Measurements from ENCODE around the gene AQP12B.

The AQP12B gene

GRCh38 chr2:240721596-240722180 lies 39.0 kb upstream of the AQP12B start:
- ATAC-seq: no peak
- H3K4me3 Mint-ChIP-seq: no peak overlapping the region
- no peak overlapping the region for H3K27ac Mint-ChIP-seq
- no peaks in the 10 kb centered on the region for H3K9me3 Mint-ChIP-seq
- no peaks in the 10 kb centered on the region for H3K27me3 Mint-ChIP-seq
- no peaks in the 10 kb centered on the region for H3K4me1 Mint-ChIP-seq
- DNase-seq: no peak

- no peaks in the 10 kb centered on the region for H3K27me3 Mint-ChIP-seq
- H3K4me1 Mint-ChIP-seq: no peaks in the 10 kb centered on the region
- no peak overlapping the region for H3K27ac Mint-ChIP-seq
- DNase-seq (no peak), ATAC-seq (no peak)
- H3K9me3 Mint-ChIP-seq: no peaks in the 10 kb centered on the region
- H3K4me3 Mint-ChIP-seq: no peak overlapping the region
These were observed 38.3 kb upstream of the AQP12B start for GRCh38 chr2:240720686-240721595.

- Mint-ChIP-seq H3K27me3 (no peaks in the 10 kb centered on the region), H3K4me1 (no peaks in the 10 kb centered on the region), H3K4me3 (no peak overlapping the region), H3K9me3 (no peaks in the 10 kb centered on the region), H3K27ac (no peak overlapping the region)
- DNase-seq (no peak), ATAC-seq (no peak)
These were observed 37.2 kb upstream of the AQP12B start for GRCh38 chr2:240719676-240720545.

- DNase-seq: no peak
- no peak overlapping the region for H3K4me3 Mint-ChIP-seq
- H3K4me1 Mint-ChIP-seq: no peaks in the 10 kb centered on the region
- no peak overlapping the region for H3K27ac Mint-ChIP-seq
- no peak for ATAC-seq
- H3K27me3 Mint-ChIP-seq: no peaks in the 10 kb centered on the region
- no peaks in the 10 kb centered on the region for H3K9me3 Mint-ChIP-seq
These were observed 36.3 kb upstream of the AQP12B start for GRCh38 chr2:240718896-240719490.

- ATAC-seq (no peak), DNase-seq (no peak)
- Mint-ChIP-seq H3K27ac (no peak overlapping the region), H3K4me1 (no peaks in the 10 kb centered on the region), H3K9me3 (no peaks in the 10 kb centered on the region), H3K4me3 (no peak overlapping the region), H3K27me3 (no peaks in the 10 kb centered on the region)
These were observed 35.2 kb upstream of the AQP12B start for GRCh38 chr2:240717681-240718581.

GRCh38 chr2:240717181-240717641 lies 34.5 kb upstream of the AQP12B start:
- Mint-ChIP-seq H3K27ac (no peak overlapping the region), H3K9me3 (no peaks in the 10 kb centered on the region), H3K27me3 (no peaks in the 10 kb centered on the region), H3K4me3 (no peak overlapping the region), H3K4me1 (no peaks in the 10 kb centered on the region)
- no peak for DNase-seq
- no peak for ATAC-seq

GRCh38 chr2:240716130-240716798 lies 33.6 kb upstream of the AQP12B start:
- ATAC-seq: no peak
- no peak for DNase-seq
- H3K4me1 Mint-ChIP-seq: no peaks in the 10 kb centered on the region
- no peak overlapping the region for H3K4me3 Mint-ChIP-seq
- no peaks in the 10 kb centered on the region for H3K27me3 Mint-ChIP-seq
- no peaks in the 10 kb centered on the region for H3K9me3 Mint-ChIP-seq
- peak overlapping the region in 1 of 2 donors; percentile 38 for H3K27ac Mint-ChIP-seq

GRCh38 chr2:240714747-240715725 lies 32.4 kb upstream of the AQP12B start:
- no peaks in the 10 kb centered on the region for H3K27me3 Mint-ChIP-seq
- DNase-seq (no peak), ATAC-seq (no peak)
- no peaks in the 10 kb centered on the region for H3K4me1 Mint-ChIP-seq
- H3K9me3 Mint-ChIP-seq: no peaks in the 10 kb centered on the region
- H3K4me3 Mint-ChIP-seq: no peak overlapping the region
- no peak overlapping the region for H3K27ac Mint-ChIP-seq

GRCh38 chr2:240713928-240714746 lies 31.5 kb upstream of the AQP12B start:
- H3K27me3 Mint-ChIP-seq: no peaks in the 10 kb centered on the region
- no peaks in the 10 kb centered on the region for H3K4me1 Mint-ChIP-seq
- no peak overlapping the region for H3K4me3 Mint-ChIP-seq
- ATAC-seq (peak; percentile 17), DNase-seq (no peak)
- H3K27ac Mint-ChIP-seq: peak overlapping the region in 1 of 2 donors; percentile 79
- no peaks in the 10 kb centered on the region for H3K9me3 Mint-ChIP-seq

GRCh38 chr2:240713071-240713927 lies 30.6 kb upstream of the AQP12B start:
- ATAC-seq: peak; percentile 28
- H3K4me3 Mint-ChIP-seq: no peak overlapping the region
- DNase-seq: no peak
- no peaks in the 10 kb centered on the region for H3K9me3 Mint-ChIP-seq
- no peaks in the 10 kb centered on the region for H3K4me1 Mint-ChIP-seq
- H3K27ac Mint-ChIP-seq: peak overlapping the region in 1 of 2 donors; percentile 79
- peaks cover 4% of the 10 kb centered on the region for H3K27me3 Mint-ChIP-seq

GRCh38 chr2:240712121-240712520 lies 29.4 kb upstream of the AQP12B start:
- no peak for ATAC-seq
- no peak overlapping the region for H3K27ac Mint-ChIP-seq

GRCh38 chr2:240711701-240712100 lies 29.0 kb upstream of the AQP12B start:
- Mint-ChIP-seq H3K4me3 (no peak overlapping the region), H3K27me3 (peaks cover 16% of the 10 kb centered on the region), H3K4me1 (no peaks in the 10 kb centered on the region), H3K9me3 (no peaks in the 10 kb centered on the region), H3K27ac (no peak overlapping the region)
- no peak for ATAC-seq
- no peak for DNase-seq

More at GRCh38 chr2:240712121-240712520, 29.4 kb upstream of the AQP12B start:
- no peak for DNase-seq
- H3K9me3 Mint-ChIP-seq: no peaks in the 10 kb centered on the region
- H3K4me1 Mint-ChIP-seq: no peaks in the 10 kb centered on the region
- H3K4me3 Mint-ChIP-seq: no peak overlapping the region
- H3K27me3 Mint-ChIP-seq: peaks cover 15% of the 10 kb centered on the region

Data from stimulated activated naive CD8-positive, alpha-beta T cell treated with anti-CD3 and anti-CD28 coated beads, Interleukin-15, amount 100 ng/mL, for 72 hours (primary cell).